ENCODE results near the gene TRAPPC1.

DNA sequence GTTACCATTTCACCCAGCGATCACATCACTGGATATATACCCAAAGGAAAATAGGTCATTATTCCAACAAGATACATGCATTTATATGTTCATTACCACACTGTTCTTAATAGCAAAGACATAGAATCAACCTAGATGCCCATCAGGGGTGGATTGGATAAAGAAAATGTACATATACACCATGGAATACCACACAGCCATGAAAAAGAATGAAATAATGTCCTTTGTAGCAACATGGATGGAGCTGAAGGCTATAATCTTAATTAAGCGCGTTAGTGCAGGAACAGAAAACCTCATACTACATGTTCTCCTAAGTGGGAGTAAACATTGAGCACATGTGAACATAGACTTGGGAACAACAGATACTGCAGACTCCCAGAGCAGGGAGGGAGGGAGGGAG lies 18.8 kb upstream of the TRAPPC1 start:
- TF ChIP-seq CTCF (IDR thresholded peaks at IDR 0.05) (no peak), EP300 (IDR thresholded peaks at IDR 0.05) (no peak), POLR2AphosphoS5 (IDR thresholded peaks at IDR 0.05) (no peak), POLR2A (IDR thresholded peaks at IDR 0.05) (no peak)

All from stomach (tissue), 4 donors.